A549 (cell line): ENCODE data around the gene NELFB. TPM values are rescaled to one million over a fixed set of nuclear protein-coding genes. Genes with fewer than 3 reads are reported as not detected.

Source experiments
- ATAC-seq, 2 experiments: fragments of 200-7000 bp in 1 of 2; fragments of >200 bp in 1 of 2; cut with Nextera tagmentation in 1 of 2; cut with Tn5 transposase in 1 of 2; 3 replicates each; pipeline versions ENCODE4 v1.8.0 to v1.9.1; 2018 to 2020; ENCODE audit warnings: mild to moderate bottlenecking in 1 of 2, moderate library complexity in 1 of 2
- CTCF ChIA-PET: fragments of 300-600 bp; sonication (Branson Sonifier 250); formaldehyde crosslinking; extraction: SDS; loops from one replicate; lab custom pipeline; 2021; ENCODE audit warnings: antibody characterized with exemption, inconsistent platforms; lab: Yijun Ruan, JAX
- POLR2A ChIA-PET: fragments of 350-600 bp; formaldehyde crosslinking; extraction: SDS; loops from one replicate; lab custom pipeline; 2021; ENCODE audit warnings: antibody characterized with exemption, inconsistent platforms; lab: Yijun Ruan, JAX
- DNase-seq, 2 experiments: peaks; one replicate each; pipeline versions ENCODE4 v3.0.0 to v3.0.0-alpha.2; 2011 to 2016; ENCODE audit warnings: low read depth in 1 of 2, low spot score in 1 of 2
- FAIRE-seq: peaks from 2 replicates; lab custom pipeline; 2011; peaks lifted over from hg19 to GRCh38; lab: Jason Lieb, UNC
- H3K27ac ChIP-seq, 2 experiments: fragments of >200 bp; sonication (Bioruptor Twin); formaldehyde crosslinking; 3 replicates each; pipeline ENCODE4 v1.5.1; 2016 to 2017
- H3K4me1 ChIP-seq: fragments of >200 bp; sonication (Bioruptor Twin); formaldehyde crosslinking; 3 replicates; pipeline ENCODE4 v1.6.1; 2016
- H3K4me2 ChIP-seq: fragments of >200 bp; sonication (Bioruptor Twin); formaldehyde crosslinking; 3 replicates; pipeline ENCODE4 v1.6.1; 2016
- H3K4me3 ChIP-seq: fragments of >200 bp; sonication (Bioruptor Twin); formaldehyde crosslinking; 3 replicates; pipeline ENCODE4 v1.5.1; 2016
- H3K9me3 ChIP-seq: fragments of >200 bp; sonication (Bioruptor Twin); formaldehyde crosslinking; 3 replicates; pipeline ENCODE4 v1.6.1; 2016
- BHLHE40 ChIP-seq: IDR thresholded peaks from 2 replicates; pipeline ENCODE4 v1.6.1; 2012; ENCODE audit warnings: low read depth, low read length, inconsistent platforms
- CEBPB ChIP-seq, 2 experiments: fragments of >200 bp in 1 of 2; sonication (Bioruptor Twin) in 1 of 2; formaldehyde crosslinking in 1 of 2; IDR thresholded peaks; 2 replicates each; pipeline ENCODE4 v1.6.1; 2012 to 2016
- CHD2 ChIP-seq: fragments of 150-350 bp; IDR thresholded peaks from 2 replicates; pipeline ENCODE4 v1.6.1; 2014; ENCODE audit warnings: low read length; ENCODE audit not compliant: partially characterized antibody
- EHF ChIP-seq: fragments of 250-450 bp; sonication (Bioruptor Pico); IDR thresholded peaks from 2 replicates; pipeline ENCODE4 v1.5.0; 2020; ENCODE audit warnings: mild to moderate bottlenecking
- EHMT2 ChIP-seq: fragments of 200-600 bp; sonication (generic); IDR thresholded peaks from 2 replicates; pipeline ENCODE4 v1.6.1; 2016; ENCODE audit warnings: antibody characterized with exemption, low read depth, mild to moderate bottlenecking, moderate library complexity
- ESRRA ChIP-seq: fragments of 150-350 bp; IDR thresholded peaks from 2 replicates; pipeline ENCODE4 v1.6.1; 2014; ENCODE audit warnings: mild to moderate bottlenecking, low read length, borderline replicate concordance
- FOSL2 ChIP-seq, 2 experiments: fragments of 450-650 bp in 1 of 2; fragments of >200 bp in 1 of 2; sonication (Bioruptor Twin) in 1 of 2; formaldehyde crosslinking; IDR thresholded peaks; 2 replicates each; pipeline versions ENCODE4 v1.5.0 to v1.6.1; 2016 to 2020; ENCODE audit warnings: mild to moderate bottlenecking in 1 of 2, moderate library complexity in 1 of 2
- GATA3 ChIP-seq: IDR thresholded peaks from 2 replicates; pipeline ENCODE4 v1.6.1; 2012; ENCODE audit warnings: borderline replicate concordance
- HES2 ChIP-seq: fragments of >200 bp; sonication (Bioruptor Twin); formaldehyde crosslinking; IDR thresholded peaks from 2 replicates; pipeline ENCODE4 v1.6.1; 2016
- HOXB5 ChIP-seq: fragments of 250-450 bp; sonication (Bioruptor Pico); IDR thresholded peaks from 2 replicates; pipeline ENCODE4 v1.5.0; 2020; ENCODE audit warnings: mild to moderate bottlenecking, moderate library complexity
- KDM5A ChIP-seq: fragments of 200-600 bp; sonication (generic); IDR thresholded peaks from 2 replicates; pipeline ENCODE4 v1.6.1; 2016; ENCODE audit warnings: antibody characterized with exemption, mild to moderate bottlenecking
- MAFK ChIP-seq: fragments of 450-650 bp; IDR thresholded peaks from 2 replicates; pipeline ENCODE4 v1.6.1; 2014; ENCODE audit not compliant: partially characterized antibody
- MAX ChIP-seq: IDR thresholded peaks from 2 replicates; pipeline ENCODE4 v1.6.1; 2012
- MYC ChIP-seq: IDR thresholded peaks from 2 replicates; pipeline ENCODE4 v1.6.1; 2012; ENCODE audit warnings: mild to moderate bottlenecking, inconsistent platforms, low read length, improper control_type of control experiment, borderline replicate concordance
- NR3C1 ChIP-seq: fragments of >200 bp; sonication (Bioruptor Twin); formaldehyde crosslinking; IDR thresholded peaks from 3 replicates; pipeline ENCODE4 v1.6.1; 2017
- PBX3 ChIP-seq: IDR thresholded peaks from 2 replicates; pipeline ENCODE4 v1.6.1; 2012
- RAD21 ChIP-seq, 2 experiments: fragments of >200 bp in 1 of 2; sonication (Bioruptor Twin) in 1 of 2; formaldehyde crosslinking in 1 of 2; IDR thresholded peaks in 1 of 2; conservative IDR thresholded peaks in 1 of 2; 2 replicates in 1 of 2; 3 replicates in 1 of 2; pipeline ENCODE4 v1.6.1; 2012 to 2018; ENCODE audit warnings: inconsistent platforms in 1 of 2
- RARB ChIP-seq: fragments of 250-450 bp; sonication (Bioruptor Pico); IDR thresholded peaks from 2 replicates; pipeline ENCODE4 v1.8.0; 2021; ENCODE audit warnings: mild to moderate bottlenecking, moderate library complexity
- RFX5 ChIP-seq: fragments of 450-650 bp; IDR thresholded peaks from 2 replicates; pipeline ENCODE4 v1.7.1; 2014; ENCODE audit warnings: antibody characterized with exemption, mild to moderate bottlenecking, moderate library complexity
- USF2 ChIP-seq: fragments of 450-650 bp; IDR thresholded peaks from 2 replicates; pipeline ENCODE4 v1.6.1; 2014; ENCODE audit warnings: antibody characterized with exemption
- ZC3H11A ChIP-seq: fragments of 450-650 bp; IDR thresholded peaks from 2 replicates; pipeline ENCODE4 v1.6.1; 2014; ENCODE audit warnings: antibody characterized with exemption, mild to moderate bottlenecking
- ZSCAN20 ChIP-seq: fragments of 250-450 bp; sonication (Bioruptor Pico); IDR thresholded peaks from 2 replicates; pipeline ENCODE4 v1.8.0; 2022; ENCODE audit warnings: mild to moderate bottlenecking, moderate library complexity
- WGBS: methylation state at CpG from one replicate; pipeline ENCODE4 v1.1.6; 2017; ENCODE audit errors: missing lambda C conversion rate; 5-methylcytosine and 5-hydroxymethylcytosine counted together
- polyA plus RNA-seq, 4 experiments: library from polyadenylated mRNA; depleted of rRNA in 3 of 4; stranded (reverse); fragments of >200 nt; fragmentation: RNase III in 1 of 4; extraction: RNeasy Plus Mini Kit Qiagen cat#74134 plus additional on column Dnase treatment in 1 of 4; gene quantifications; 2 replicates in 3 of 4; 3 replicates in 1 of 4; pipeline ENCODE4 v1.2.3, GENCODE V29; 2011 to 2017

NELFB gene
- polyA plus RNA-seq, 2 of the 4 experiments (the other 2 are of a cell fraction), result 31.8 to 45.3 TPM

GRCh38 chr9:137231372-137232039 lies 23.6 kb upstream of the NELFB start:
- no peak for FAIRE-seq
- no peaks in the 10 kb centered on the region for H3K9me3 ChIP-seq
- 91% methylated on average over 21 of the region's 23 CpGs for WGBS
- no peak for ATAC-seq
- POLR2A ChIA-PET, result interaction anchor here (0.8 kb wide), 1 partner anchor 9 kb away, joined by 3 read pairs; the partner anchor contains the start of gene TUBB4B
- H3K27ac ChIP-seq, result no peak overlapping the region
- no peak for TF ChIP-seq EHF (CRISPR knock-in tag)
- TF ChIP-seq EHMT2, result no peak
- DNase-seq, result no peak
- H3K4me1 ChIP-seq, result peaks cover 39% of the 10 kb centered on the region
- no peak overlapping the region for H3K4me3 ChIP-seq
- no peak overlapping the region for H3K4me2 ChIP-seq
- CTCF ChIA-PET, result interaction anchor here (1.2 to 10.1 kb wide), 2 partner anchors 9 to 41 kb away, joined by 7 to 81 read pairs; partner anchors contain the start of genes ANAPC2, SSNA1 and TUBB4B

GRCh38 chr9:137232101-137232500 lies 23.0 kb upstream of the NELFB start:
- Histone ChIP-seq H3K9me3 (no peaks in the 10 kb centered on the region), H3K4me1 (peaks cover 39% of the 10 kb centered on the region), H3K4me3 (no peak overlapping the region), H3K27ac (no peak overlapping the region), H3K4me2 (no peak overlapping the region)
- no peak for DNase-seq
- no peak for ATAC-seq
- TF ChIP-seq FOSL2 (IDR thresholded peaks at IDR 0.05), result no peak
- TF ChIP-seq FOSL2 (CRISPR knock-in tag; IDR thresholded peaks at IDR 0.05), result no peak
- no peak for TF ChIP-seq CEBPB (IDR thresholded peaks at IDR 0.05)
- no peak for TF ChIP-seq NR3C1
- no peak for TF ChIP-seq MAFK
- no peak for TF ChIP-seq RARB (CRISPR knock-in tag)
- no peak for TF ChIP-seq CHD2
- no peak for TF ChIP-seq PBX3
- no peak for TF ChIP-seq HOXB5 (CRISPR knock-in tag)
- WGBS, result 93% methylated on average over 2 of the region's 10 CpGs
- ChIA-PET POLR2A (interaction anchor here (0.8 kb wide), 1 partner anchor 9 kb away, joined by 3 read pairs; the partner anchor contains the start of gene TUBB4B), CTCF (interaction anchor here (0.8 to 10.1 kb wide), 4 partner anchors 42 to 183 kb away, joined by 3 to 81 read pairs (median 4); partner anchors contain the start of genes ANAPC2 and SSNA1)
- FAIRE-seq, result no peak

- FAIRE-seq, result no peak
- peaks cover 39% of the 10 kb centered on the region for H3K4me1 ChIP-seq
- POLR2A ChIA-PET, result no interaction called here
- WGBS, result 88% methylated on average over 14 of the region's 24 CpGs
- ATAC-seq, result no peak
- CTCF ChIA-PET, result interaction anchor here (0.8 to 8.6 kb wide), 5 partner anchors 16 to 183 kb away, joined by 3 to 71 read pairs (median 4); a partner anchor contains a TSS
- no peak for DNase-seq
- H3K9me3 ChIP-seq, result no peaks in the 10 kb centered on the region
- TF ChIP-seq RAD21 (conservative IDR thresholded peaks at IDR 0.05 in 1 of 2, IDR thresholded peaks at IDR 0.05 in 1 of 2), result no peak
- no peak for TF ChIP-seq USF2
- no peak for TF ChIP-seq ESRRA
- no peak for TF ChIP-seq PBX3
- TF ChIP-seq CHD2, result no peak
- TF ChIP-seq ZC3H11A, result no peak
- TF ChIP-seq MAX, result no peak
- no peak for TF ChIP-seq MYC
- no peak for TF ChIP-seq BHLHE40
- no peak for TF ChIP-seq RFX5
- TF ChIP-seq NR3C1, result no peak
- no peak for TF ChIP-seq GATA3
- no peak for TF ChIP-seq CEBPB (IDR thresholded peaks at IDR 0.05)
- no peak for TF ChIP-seq RARB (CRISPR knock-in tag)
- TF ChIP-seq ZSCAN20, result no peak
- TF ChIP-seq HES2, result no peak
- TF ChIP-seq KDM5A, result no peak
- H3K27ac ChIP-seq, result no peak overlapping the region
- H3K4me3 ChIP-seq, result no peak overlapping the region
- no peak overlapping the region for H3K4me2 ChIP-seq
These were observed 22.6 kb upstream of the NELFB start for GRCh38 chr9:137232510-137232909.
